ENCODE data around the gene MYL3. TPM values are rescaled to one million over a fixed set of nuclear protein-coding genes. Genes with fewer than 3 reads are reported as not detected.

MYL3 gene
- total and polyA plus RNA-seq, 2 experiments from 2014 or later = not detected

DNA sequence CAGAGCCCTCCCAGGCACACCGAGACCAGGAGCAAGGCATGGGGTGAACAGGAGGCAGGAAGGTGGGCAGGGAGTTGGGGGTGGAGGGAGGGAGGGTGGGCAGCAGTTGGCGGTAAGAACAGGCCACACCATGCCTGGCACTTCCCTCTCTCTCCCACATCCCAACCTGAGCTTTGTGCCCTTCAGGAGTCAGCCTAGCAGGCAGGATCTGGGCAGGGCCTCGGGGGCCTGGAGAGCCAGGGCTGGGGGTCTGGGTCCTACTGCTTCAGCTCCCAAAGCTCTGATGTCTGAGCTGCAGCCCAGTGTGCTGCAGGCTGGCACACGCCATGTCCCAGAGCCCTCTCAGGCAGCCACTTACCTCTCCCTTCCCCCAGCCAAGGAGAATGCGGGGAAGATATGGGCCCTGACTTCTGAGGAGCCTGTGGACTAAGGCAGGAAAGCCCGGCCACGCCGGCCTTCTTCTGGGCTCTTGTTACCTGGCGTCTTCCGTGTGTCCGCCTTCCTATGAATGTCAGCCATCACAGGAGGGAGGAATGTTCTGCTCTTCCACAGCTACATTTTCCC is 2.9 kb upstream of the MYL3 start (continued):
- TF ChIP-seq ZNF462 (CRISPR knock-in tag; IDR thresholded peaks at IDR 0.05) (no peak), EZH2phosphoT487 (IDR thresholded peaks at IDR 0.05; ENCODE audit: unreplicated experiment) (no peak), JUNB (IDR thresholded peaks at IDR 0.05; ENCODE audit: unreplicated experiment) (no peak), CREB1 (CRISPR knock-in tag; IDR thresholded peaks at IDR 0.05; ENCODE audit: low read depth) (no peak), EZH2 (IDR thresholded peaks at IDR 0.05; ENCODE audit: low read depth, unreplicated experiment) (no peak)

DNA sequence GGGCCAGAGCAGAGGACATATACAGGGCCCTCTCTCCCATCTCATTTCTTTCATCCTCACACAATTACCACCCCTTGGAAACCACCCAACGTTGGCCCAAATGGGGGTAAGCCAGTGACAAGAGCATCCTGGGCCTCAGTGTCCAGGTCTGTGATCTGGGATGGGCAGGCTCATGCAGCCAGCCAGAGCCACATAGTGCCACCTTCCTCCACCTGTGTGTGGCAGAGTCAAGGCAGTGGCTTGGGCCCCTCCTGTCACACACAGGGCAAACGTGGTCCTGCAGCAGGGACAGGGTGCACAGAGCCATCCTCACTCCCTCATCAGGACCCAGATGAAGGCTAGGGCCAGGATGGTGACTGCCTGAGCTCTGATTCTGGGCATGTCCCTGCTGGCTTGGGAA is 2.3 kb upstream of the MYL3 start:
- no peak overlapping the region for H3K4me3 Mint-ChIP-seq
- TF ChIP-seq ZNF114 (CRISPR knock-in tag; IDR thresholded peaks at IDR 0.05) (no peak), POLR2AphosphoS5 (IDR thresholded peaks at IDR 0.05; ENCODE audit: low read depth) (no peak), JUNB (IDR thresholded peaks at IDR 0.05; ENCODE audit: unreplicated experiment) (no peak), CREB1 (CRISPR knock-in tag; IDR thresholded peaks at IDR 0.05; ENCODE audit: low read depth) (no peak), CTCF (conservative IDR thresholded peaks at IDR 0.05; ENCODE audit: low read depth in 2 of 2) (no peak), STAT1 (IDR thresholded peaks at IDR 0.05; ENCODE audit: unreplicated experiment) (no peak), ZNF331 (CRISPR knock-in tag; IDR thresholded peaks at IDR 0.05; ENCODE audit: low read depth) (no peak), EZH2 (IDR thresholded peaks at IDR 0.05; ENCODE audit: low read depth, unreplicated experiment) (no peak)

More for the DNA sequence above, 2.3 kb upstream of the MYL3 start:
- no peak for DNase-seq (ENCODE audit: low spot score)
- Histone ChIP-seq H3K4me1 (ENCODE audit: insufficient read depth) (no peaks in the 10 kb centered on the region), H2AFZ (no peak overlapping the region), H3F3A (replicated peaks; ENCODE audit: low read depth) (no peaks in the 10 kb centered on the region), H3K27ac (ENCODE audit: low read depth) (no peak overlapping the region), H3K9me2 (ENCODE audit: insufficient read depth) (no peaks in the 10 kb centered on the region), H3K4me3 (no peak overlapping the region), H3K4me2 (no peak overlapping the region), H4K20me1 (replicated peaks; ENCODE audit: insufficient read depth) (no peaks in the 10 kb centered on the region), H3K36me3 (ENCODE audit: insufficient read depth) (no peaks in the 10 kb centered on the region), H3K27me3 (ENCODE audit: insufficient read depth) (no peaks in the 10 kb centered on the region), H3K79me2 (replicated peaks; ENCODE audit: insufficient read depth) (no peaks in the 10 kb centered on the region)
- ATAC-seq = no peak
- Mint-ChIP-seq H3K27me3 (ENCODE audit: insufficient read depth, low read depth, poor library complexity) (peaks cover 11% of the 10 kb centered on the region), H3K27ac (no peak overlapping the region), H3K36me3 (ENCODE audit: low read depth) (no peaks in the 10 kb centered on the region), H3K9me3 (no peaks in the 10 kb centered on the region), H3K4me1 (peaks cover 7% of the 10 kb centered on the region)
